HFFc6 (cell line): ENCODE results near the gene DAPK1. TPM values are rescaled to one million over a fixed set of nuclear protein-coding genes. Genes with fewer than 3 reads are reported as not detected.
"Not testable (repeated sequence)": the region's sequence is repeated elsewhere in the genome, so short reads cannot be mapped to it uniquely, and the experiment has no call there.

ENCODE experiments used
- DNase-seq: peaks from one replicate; pipeline ENCODE4 v3.0.0-alpha.2; 2018
- H3K27ac Mint-ChIP-seq: 2 replicates; pipeline ENCODE4 v1.8.0; 2020; ENCODE audit warnings: mild to moderate bottlenecking, mixed read lengths
- H3K27me3 Mint-ChIP-seq: 2 replicates; pipeline ENCODE4 v1.8.0; 2021; ENCODE audit warnings: mild to moderate bottlenecking, moderate library complexity, mixed read lengths; ENCODE audit not compliant: insufficient read depth
- H3K36me3 Mint-ChIP-seq: 2 replicates; pipeline ENCODE4 v1.8.0; 2021; ENCODE audit warnings: low read depth, mixed read lengths
- H3K4me1 Mint-ChIP-seq: 2 replicates; pipeline ENCODE4 v1.8.0; 2020; ENCODE audit warnings: low read depth, mixed read lengths
- H3K4me3 Mint-ChIP-seq: 2 replicates; pipeline ENCODE4 v1.8.0; 2020; ENCODE audit warnings: mild to moderate bottlenecking, moderate library complexity, mixed read lengths
- H3K9me3 Mint-ChIP-seq: 2 replicates; pipeline ENCODE4 v1.8.0; 2020; ENCODE audit warnings: mild to moderate bottlenecking, mixed read lengths
- CTCF ChIP-seq: fragments of 200-600 bp; sonication (generic); IDR thresholded peaks from 2 replicates; pipeline ENCODE4 v1.5.0; 2021; ENCODE audit warnings: antibody characterized with exemption, mild to moderate bottlenecking
- total RNA-seq, 6 experiments: library from RNA; stranded (reverse); fragmentation: NEBNext Ultra II Directional; extraction: Animal tissue kit (Norgen Biotek cat#: 25700); gene quantifications; 2 replicates in 1 of 6; 3 replicates in 5 of 6; pipeline ENCODE4 v1.2.3, GENCODE V29; 2021

The DAPK1 gene
- total RNA-seq, 6 experiments from 2014 or later, result 0.06 to 0.36 (median 0.18) TPM

DNA sequence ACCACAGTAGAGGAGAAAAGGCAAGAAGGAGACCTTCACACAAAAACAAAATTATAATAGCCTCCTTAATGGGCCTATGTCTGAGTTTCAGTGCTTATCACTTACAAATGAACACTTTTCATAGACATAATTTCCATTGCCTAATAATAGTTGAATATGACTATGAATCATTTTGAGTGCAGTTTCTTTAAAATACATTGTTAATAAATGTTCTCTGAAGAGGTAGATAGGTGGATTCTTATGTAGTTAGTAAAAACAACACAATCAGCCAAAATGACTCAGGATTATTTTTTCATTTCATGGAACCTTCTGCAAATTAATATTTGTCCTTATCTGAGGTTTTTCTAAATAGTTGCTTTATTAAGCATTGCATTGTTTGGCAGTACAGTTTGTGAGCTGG lies 45.6 kb downstream of the DAPK1 start:
- no peaks in the 10 kb centered on the region for H3K9me3 Mint-ChIP-seq
- H3K36me3 Mint-ChIP-seq, result no peaks in the 10 kb centered on the region
- H3K4me3 Mint-ChIP-seq, result no peak overlapping the region
- H3K4me1 Mint-ChIP-seq, result peaks cover 5% of the 10 kb centered on the region; the same call in 1 of the 2 replicates
- peaks cover 2% of the 10 kb centered on the region for H3K27me3 Mint-ChIP-seq
- DNase-seq, result no peak
- no peak for TF ChIP-seq CTCF
- no peak overlapping the region for H3K27ac Mint-ChIP-seq

GRCh38 chr9:87545858-87546257 lies 48.2 kb downstream of the DAPK1 start:
- Mint-ChIP-seq H3K4me3 (no peak overlapping the region), H3K27me3 (no peaks in the 10 kb centered on the region; the same call in 1 of the 2 replicates), H3K36me3 (no peaks in the 10 kb centered on the region), H3K9me3 (no peaks in the 10 kb centered on the region), H3K4me1 (peaks cover 5% of the 10 kb centered on the region; the same call in 1 of the 2 replicates), H3K27ac (no peak overlapping the region)
- TF ChIP-seq CTCF, result no peak
- DNase-seq, result peak; percentile 3

DNA sequence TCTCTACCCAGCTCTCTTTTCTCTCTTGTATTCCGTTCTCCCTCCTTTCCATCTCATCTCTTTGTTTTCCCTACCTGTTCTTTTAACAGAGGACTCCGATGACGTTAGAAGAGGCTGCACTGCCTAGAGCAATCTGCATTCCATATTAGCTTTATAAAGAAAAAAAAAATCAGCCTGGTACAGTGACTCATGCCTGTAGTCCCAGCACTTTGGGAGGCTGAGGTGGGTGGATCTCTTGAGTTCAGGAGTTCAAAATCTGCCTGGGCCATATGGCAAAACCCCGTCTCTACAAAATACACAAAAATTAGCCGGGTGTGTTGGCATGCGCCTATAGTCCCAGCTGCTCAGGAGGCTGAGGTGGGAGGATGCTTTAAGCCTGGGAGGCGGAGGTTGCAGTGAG lies 49.0 kb downstream of the DAPK1 start:
- H3K36me3 Mint-ChIP-seq, result no peaks in the 10 kb centered on the region
- no peaks in the 10 kb centered on the region for H3K9me3 Mint-ChIP-seq
- no peak for DNase-seq
- peaks cover 5% of the 10 kb centered on the region; the same call in 1 of the 2 replicates for H3K4me1 Mint-ChIP-seq
- H3K27ac Mint-ChIP-seq, result no peak overlapping the region
- H3K27me3 Mint-ChIP-seq, result no peaks in the 10 kb centered on the region; the same call in none of the 2 replicates
- no peak for TF ChIP-seq CTCF
- no peak overlapping the region for H3K4me3 Mint-ChIP-seq

- Mint-ChIP-seq H3K4me3 (no peak overlapping the region), H3K36me3 (no peaks in the 10 kb centered on the region), H3K27ac (no peak overlapping the region), H3K9me3 (no peaks in the 10 kb centered on the region), H3K4me1 (peaks cover 5% of the 10 kb centered on the region; the same call in 1 of the 2 replicates), H3K27me3 (no peaks in the 10 kb centered on the region; the same call in none of the 2 replicates)
- DNase-seq, result no peak
- TF ChIP-seq CTCF, result no peak
Observed at GRCh38 chr9:87547671-87548081, 50.0 kb downstream of the DAPK1 start.

DNA sequence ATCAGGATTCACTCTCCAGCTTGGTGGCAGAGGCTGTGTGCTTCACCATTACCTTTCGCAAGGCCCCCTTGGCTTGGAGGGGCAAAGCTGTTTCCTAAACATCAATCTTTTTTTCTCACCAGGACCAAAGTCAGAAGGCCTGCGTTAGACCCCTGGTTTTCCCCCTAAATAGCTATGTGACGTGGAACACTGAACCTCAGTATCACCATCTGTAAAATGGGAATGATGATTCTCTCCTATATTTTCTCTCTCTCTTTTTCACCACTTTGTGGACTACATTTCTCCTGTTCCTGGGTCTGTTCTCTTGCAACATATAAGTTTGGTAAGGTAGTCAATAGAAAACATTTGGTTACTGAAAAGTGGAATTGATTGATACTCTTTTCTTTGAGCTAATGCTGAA lies 50.5 kb downstream of the DAPK1 start:
- Mint-ChIP-seq H3K27ac (no peak overlapping the region), H3K4me3 (no peak overlapping the region), H3K4me1 (peaks cover 5% of the 10 kb centered on the region; the same call in 1 of the 2 replicates), H3K9me3 (no peaks in the 10 kb centered on the region), H3K36me3 (no peaks in the 10 kb centered on the region), H3K27me3 (no peaks in the 10 kb centered on the region; the same call in none of the 2 replicates)
- TF ChIP-seq CTCF, result no peak
- DNase-seq, result no peak

GRCh38 chr9:87549088-87549487 lies 51.4 kb downstream of the DAPK1 start:
- not testable (repeated sequence) for H3K27ac Mint-ChIP-seq, H3K27me3 Mint-ChIP-seq, H3K4me3 Mint-ChIP-seq, DNase-seq, H3K9me3 Mint-ChIP-seq, H3K4me1 Mint-ChIP-seq, H3K36me3 Mint-ChIP-seq
